GM19193 (cell line): ENCODE measurements around the gene DEDD2.

Experiments used
- POLR2A ChIP-seq: IDR thresholded peaks from 4 replicates; pipeline ENCODE4 v1.6.1; 2011; ENCODE audit not compliant: insufficient read depth, insufficient read length; ENCODE audit errors: extremely low read depth

DEDD2 gene

DNA sequence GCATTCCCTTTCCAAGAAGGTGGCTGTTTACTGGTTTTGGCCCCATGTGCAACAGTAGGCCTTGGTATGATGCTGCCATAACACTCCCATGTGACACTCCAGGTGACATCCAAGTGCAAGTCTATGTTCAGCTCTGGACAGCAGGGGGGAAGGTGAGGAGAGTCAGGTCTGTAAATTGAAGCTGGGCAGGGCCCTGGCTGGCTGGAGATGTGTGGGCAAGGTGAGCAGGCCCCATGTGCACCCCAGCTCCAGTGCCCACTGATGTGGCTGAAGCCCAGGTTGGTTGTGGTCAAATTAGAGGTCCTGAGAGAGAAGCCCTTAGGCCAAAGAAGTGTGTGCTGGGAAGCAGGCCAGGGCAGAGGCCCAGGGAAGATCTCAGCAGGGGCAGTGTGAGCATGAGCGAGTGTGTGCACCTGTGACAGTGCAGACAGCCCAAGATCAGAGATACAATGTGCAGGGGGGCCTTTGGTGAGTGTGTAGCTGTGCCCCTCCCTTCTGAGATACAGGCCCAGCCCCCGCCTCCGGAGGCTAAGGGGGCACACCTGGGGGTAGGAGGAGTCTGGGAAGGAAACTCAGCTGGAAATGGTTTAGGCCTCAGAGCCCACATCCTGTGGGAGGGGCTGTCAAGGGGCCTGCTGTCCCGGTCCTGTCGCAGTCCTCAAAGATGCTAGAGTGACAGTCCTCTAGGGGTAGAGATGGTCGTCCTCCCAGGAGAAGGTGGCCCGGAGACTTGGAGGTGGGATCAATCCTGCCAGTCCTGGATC is 18.6 kb downstream of the DEDD2 start:
- peak; percentile 47 for TF ChIP-seq POLR2A

DNA sequence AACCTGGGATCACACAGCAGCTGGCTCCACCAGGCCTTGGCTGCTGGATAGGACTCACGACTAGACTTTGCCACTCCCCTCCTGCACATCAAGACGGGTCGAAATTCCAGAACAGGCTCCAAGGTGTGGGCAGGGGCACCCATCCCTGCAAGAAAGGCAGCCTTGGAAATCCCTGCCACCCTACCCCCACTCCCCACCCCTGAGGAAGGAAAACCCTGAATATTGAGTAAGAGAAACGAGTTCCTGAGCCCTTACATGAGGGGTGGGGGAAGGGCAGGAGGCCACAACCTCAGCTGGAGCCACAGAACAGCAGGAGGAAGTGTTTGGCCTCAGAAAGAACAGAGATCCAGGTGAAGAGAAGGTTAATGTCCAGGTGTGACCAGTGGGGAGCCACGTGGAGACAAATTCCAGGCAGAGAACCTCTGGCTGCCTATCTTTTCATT is 20.1 kb downstream of the DEDD2 start:
- no peak for TF ChIP-seq POLR2A

DNA sequence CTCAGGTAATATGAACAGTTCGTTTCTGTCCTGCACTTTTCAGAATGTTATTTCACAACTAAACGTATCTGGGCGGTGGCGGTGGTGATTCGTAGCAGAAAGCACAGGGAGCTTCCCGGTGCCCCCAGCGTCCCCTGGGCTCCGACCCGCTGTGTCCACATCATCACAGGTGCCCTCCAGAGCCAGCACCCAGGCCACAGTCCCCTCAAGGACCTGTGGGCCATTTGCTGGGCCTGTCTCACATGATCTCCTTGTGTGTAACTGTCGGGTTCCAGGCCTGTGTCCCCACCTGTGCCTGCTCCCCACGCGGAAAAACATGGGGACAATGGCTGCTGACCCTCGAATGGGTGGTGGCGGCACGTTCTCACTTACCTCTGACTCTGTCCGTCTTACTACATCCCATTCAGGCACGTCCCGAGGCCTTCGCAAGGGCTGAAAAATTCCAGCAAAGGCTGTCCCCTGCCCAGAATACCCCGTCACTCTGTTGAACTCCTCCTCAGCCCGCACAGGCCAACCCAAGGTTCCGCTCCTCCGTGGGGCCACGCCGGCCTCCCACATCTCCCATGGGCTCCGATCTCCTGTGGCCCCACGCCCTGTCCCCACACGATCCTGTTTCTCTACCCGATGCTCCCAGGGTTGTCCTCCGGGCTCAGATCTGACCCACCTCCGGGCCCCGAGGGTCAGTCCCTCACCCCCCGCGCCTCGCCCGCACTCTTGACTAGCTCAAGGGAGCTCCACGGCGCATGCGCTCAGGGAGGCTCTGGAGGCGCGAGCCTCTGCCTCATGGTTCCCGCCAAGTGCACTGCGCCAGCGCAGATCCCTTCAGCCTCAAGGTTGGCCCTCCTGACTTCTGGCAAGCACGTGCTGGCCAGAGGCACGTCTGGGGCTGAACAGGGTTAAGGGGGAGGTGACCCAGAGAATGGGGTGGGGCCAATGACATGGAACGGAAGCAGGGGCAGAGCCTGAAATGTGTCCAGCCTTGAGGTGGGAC is 21.2 kb downstream of the DEDD2 start:
- no peak for TF ChIP-seq POLR2A

DNA sequence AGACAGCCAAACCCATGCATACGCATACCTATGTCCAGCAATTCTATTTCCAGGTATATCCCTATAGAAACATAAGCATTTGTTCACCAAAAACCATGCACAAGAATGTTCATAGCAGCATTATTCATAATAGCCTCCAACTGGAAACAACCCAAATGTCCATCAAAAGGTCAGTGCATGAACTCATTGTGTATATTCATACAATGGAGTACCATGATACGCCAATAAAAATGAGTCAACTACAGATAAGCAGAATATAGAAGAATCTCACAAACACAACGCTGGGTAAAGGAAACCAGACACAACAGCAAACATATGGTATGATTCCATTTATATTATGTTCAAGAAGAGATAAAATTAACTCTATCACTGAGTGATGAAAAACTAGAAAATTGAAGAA is 23.8 kb downstream of the DEDD2 start:
- TF ChIP-seq POLR2A, result no peak

DNA sequence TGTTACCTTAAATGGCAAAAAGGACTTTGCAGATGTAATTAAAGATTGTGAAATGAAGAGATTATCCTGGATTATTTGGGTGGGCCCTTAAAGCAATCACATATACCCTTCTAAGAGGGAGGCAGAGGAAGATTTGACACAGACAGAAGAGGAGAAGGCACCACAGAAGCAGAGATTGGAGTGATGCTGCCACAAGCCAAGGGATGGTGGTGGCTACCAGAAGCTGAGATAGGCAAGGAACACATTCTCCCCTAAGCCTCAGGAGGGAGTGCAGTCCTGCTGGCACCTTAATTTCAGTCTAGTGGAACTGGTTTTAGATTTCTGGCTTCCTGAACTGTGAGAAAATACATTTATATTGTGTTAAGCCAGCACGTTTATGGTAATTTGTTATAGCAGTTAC is 24.2 kb downstream of the DEDD2 start:
- no peak for TF ChIP-seq POLR2A

DNA sequence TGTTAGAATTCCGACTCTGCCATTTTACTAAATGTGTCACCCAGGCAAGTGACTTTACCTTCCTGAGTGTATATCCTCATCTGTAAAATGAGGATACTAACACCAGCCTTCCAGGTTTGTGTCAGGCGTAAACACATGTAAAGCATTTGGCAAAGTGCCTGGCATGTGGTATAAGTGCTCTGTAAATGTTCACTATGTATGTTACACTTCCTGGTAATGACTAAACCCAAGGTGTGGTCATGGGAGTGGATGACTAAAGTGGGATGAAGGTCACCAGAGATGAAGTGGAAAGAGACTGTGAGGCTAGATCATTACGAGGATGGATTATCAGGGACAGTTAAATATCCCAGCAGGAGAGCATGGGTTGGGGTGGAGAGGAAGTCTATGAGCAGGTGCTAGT is 25.6 kb downstream of the DEDD2 start:
- TF ChIP-seq POLR2A, result no peak

DNA sequence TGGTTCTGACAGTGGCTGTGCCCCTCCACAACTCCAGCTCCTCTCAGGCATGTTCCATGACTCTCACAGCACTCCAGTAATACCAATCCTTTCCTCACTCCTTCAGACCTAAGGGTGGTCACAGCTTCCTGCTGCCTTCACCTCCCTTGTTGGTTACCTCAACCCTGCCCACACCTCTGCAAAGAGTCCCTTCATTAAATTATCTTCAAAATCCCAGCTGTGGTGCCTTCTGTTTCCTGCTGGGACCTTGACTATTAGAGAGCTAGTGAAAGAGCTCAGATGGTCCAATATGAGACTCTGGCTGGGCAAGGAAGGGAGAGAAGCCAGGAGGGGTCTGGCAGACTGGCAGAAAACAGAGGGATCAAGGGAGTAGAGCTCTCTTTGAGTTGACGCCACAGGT is 26.1 kb downstream of the DEDD2 start:
- no peak for TF ChIP-seq POLR2A

DNA sequence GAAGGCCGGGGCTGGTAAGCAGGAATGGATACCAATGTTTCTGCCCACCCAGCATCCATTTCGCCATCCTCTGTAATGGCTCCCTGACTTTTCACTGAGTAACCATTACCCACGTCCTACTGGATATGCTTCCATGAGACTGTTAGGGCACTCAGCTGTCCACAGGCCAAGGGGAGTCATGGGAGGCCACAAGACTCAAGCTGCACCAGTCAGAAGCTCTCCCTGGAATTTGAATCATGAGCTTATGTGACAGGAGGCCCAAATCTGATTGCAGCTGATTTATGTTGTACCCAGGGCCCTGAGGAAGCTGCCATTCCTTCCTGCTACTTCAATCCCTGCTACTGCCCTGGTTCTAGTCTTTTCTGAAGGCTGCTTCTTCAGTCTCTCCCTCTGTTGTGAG is 28.3 kb downstream of the DEDD2 start:
- no peak for TF ChIP-seq POLR2A

DNA sequence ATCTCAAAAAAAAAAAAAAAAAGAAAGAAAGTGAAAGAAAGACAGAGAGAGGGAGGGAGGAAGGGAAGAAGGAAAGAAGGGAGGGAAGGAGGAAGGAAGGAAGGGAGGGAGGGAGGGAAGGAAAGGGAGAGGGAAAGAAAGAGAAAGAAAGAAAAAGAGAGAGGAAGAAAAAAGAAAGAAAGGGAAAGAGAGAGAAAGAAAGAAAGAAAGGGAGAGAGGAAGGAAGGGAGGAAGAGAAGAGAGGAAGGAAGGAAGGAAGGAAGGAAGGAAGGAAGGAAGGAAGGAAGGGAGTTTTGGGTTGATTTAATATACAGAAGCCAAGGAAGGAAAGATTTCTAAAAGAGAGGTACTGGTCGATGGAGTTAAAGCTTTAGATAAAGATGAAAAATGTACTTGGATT is 28.8 kb downstream of the DEDD2 start:
- no peak for TF ChIP-seq POLR2A

DNA sequence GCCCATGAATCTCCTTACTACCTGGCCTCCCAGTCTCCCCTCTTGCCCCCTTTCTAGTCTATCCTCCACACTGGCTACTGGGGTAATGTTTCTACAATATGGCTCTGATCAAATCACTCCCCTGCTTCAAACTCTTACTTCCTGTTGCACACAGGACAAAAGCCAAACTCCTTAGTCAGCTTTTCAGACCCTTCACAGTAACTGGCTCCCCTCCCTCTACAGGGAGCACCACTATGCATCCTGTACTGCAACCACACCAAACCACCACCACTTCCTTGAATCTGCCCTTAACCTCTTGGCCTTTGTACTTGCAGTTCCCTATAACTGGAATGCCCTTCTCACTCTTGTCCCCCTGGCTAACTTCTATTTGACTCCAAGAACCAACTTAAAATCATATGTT is 32.2 kb downstream of the DEDD2 start:
- TF ChIP-seq POLR2A, result no peak

DNA sequence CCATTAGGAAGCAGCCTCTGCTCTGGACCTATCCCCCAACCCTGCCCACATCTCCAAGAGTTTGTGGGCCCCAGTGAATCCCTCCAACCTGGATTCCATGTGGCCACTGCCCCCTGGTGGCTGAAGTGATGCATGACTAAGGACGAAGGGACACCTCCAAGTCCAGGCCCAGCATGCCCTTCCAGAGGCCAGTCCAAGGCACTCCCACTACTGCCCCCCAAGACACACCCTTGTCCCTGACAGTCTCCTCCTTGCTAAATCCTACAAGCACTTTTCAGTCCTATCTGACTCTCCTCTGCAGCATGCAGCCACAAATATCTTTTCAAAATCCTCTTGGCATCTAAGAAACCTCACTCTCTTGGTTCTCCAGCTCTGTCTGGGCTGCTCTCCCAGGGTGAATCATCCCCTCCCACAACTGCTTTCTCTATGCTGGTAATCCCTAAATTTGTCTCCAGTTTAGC is 33.0 kb downstream of the DEDD2 start:
- no peak for TF ChIP-seq POLR2A

DNA sequence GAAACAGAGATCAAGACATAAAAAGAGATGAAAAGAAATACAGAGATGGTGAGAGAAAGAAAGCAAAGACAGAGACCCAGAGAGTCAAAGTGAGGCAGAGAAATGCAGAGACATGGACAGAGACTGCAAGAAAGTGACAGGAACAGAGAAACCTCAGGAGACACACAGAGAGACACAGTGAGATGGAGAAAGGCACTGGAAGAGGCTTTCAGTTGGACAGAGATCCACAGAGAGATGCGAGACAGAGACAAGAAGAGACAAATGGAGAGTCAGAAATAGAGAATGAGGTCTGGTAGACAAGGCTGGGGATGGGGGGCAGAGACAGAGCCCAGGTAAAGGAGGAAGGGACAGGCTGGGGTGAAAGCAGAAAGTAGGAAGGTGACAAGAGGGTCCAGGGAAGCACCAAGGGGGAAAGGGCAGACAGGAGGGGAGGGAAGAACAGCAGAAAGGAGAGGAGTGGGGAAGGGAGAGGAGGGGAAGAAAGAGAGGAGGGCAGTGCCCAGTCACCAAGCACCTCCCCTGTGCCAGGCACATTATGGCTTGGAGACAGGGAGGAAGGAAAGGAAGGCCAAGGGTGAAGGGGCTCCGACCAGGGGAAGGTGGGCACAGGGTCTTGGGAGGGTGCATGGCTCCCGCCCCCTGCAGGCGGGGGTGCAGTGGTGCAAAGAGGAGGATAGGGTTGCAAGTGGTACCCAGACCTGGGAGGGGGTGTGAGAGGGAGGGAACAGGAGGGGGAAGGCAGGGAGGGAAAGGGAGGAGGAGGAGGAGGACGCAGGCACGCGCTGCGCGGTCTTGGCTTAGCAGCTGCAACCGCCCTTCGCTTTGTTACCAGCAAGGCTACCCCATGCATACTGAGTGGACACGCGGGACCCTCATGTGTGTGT is 38.4 kb downstream of the DEDD2 start:
- no peak for TF ChIP-seq POLR2A

DNA sequence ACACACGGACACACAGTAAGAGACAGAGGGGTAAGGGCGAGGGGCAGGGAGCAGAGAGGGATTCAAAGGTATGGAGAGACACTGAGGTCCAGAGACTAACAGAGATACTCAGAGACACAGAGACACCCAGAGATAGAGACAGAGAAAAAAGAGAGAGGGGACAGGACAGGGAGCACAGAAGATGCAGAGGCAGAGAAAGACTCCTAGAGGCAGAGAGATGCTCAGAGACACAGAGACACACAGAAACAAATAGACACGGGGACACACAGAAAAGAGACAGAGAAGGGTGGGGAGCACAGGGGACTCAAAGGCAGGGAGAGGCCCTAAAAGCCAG is 39.8 kb downstream of the DEDD2 start:
- TF ChIP-seq POLR2A, result no peak

DNA sequence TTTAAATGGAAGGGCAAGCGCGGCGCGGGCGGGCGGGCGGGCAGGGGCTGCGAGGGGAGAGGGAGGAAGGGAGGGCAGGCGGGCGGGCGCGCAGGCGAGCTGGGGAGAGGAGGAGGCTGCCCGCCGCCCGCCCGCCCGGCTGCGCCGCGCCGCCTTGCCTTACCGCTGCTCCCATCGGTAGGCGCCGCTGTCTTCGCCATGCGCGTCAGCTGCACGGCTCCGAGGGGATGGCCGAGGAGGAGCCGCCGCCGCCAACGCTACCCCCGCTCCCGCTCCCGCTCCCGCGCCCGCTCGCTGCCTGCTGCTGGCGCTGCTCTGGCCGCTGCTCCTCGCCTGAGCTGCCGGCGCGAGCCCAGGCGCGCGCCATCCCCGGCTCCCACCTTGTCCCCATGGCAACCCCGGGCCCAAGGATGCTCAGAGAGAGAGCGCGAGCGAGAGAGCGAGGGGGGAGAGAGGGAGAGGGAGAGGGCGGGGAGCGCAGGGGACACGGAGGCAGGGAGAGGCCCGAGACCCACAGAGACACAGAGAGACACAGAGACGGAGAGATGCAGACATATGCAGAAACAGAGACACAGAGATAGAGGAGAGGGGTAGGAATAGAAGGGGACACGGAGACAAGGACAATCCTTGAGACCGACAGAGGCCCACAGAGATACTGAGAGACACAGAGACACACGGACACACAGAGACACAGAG is 40.3 kb downstream of the DEDD2 start:
- TF ChIP-seq POLR2A, result no peak

DNA sequence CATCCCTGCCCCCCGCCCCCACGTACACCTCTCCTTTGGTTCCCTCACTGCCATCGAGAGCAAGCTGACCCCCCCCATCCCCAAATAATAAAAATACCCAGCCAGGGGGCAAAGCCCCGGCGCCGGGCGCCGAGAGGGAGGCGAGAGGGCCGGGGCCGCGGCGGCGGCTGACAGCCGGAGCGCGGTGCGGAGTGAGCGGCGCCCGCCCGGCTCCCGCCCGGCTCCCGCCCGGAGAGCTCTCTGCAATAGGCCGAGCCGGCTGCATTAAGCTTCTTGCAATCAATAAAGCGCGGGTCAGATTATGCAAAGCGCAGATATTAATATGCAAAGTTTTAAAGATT is 40.9 kb downstream of the DEDD2 start:
- TF ChIP-seq POLR2A, result no peak

DNA sequence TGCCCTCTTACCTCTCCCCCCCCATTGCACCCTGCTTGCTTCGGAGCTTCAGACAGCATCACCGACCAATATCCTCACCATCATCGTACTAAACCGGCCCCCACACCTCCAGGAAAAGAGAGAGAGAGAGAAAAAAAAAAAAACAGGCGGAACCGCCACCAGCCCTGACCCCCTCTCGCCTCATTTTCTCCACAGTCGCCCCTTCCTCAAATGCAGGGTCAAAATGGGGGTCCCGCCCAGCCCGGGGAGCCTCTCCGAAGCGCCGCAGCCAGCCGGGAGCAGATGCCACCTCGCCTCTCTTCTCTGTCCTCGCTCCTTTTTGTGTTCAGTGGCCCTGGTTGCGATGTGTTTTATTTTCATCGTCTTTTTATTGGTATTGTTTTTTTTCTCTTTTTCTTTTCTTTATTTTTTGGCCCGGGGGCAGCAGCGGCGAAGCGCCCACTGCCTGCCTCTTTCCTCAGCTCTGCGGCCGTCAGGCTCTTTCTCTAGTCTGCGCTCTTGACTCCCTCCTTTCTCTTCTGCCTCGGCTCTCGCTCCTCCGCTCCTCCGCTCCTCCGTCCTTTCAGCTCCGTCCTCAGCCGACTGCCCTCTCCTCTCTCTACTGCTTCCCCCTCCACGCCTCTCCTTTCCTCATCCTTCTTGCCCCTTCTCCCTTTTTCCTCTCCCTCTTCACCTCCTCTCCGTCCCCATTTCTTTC is 41.4 kb downstream of the DEDD2 start:
- TF ChIP-seq POLR2A, result no peak
